GM21528 (cell line): ENCODE results near the gene PLSCR5.

Source experiments
- ATAC-seq: cut with Tn5 transposase; IDR thresholded peaks from one replicate; pipeline ENCODE4 v1.9.1; 2021; ENCODE audit warnings: mild to moderate bottlenecking, moderate library complexity; ENCODE audit not compliant: unreplicated experiment, low FRiP score

Gene PLSCR5

GRCh38 chr3:146546366-146546965 is 58.7 kb downstream of the PLSCR5 start:
- no peak for ATAC-seq

GRCh38 chr3:146544929-146545528 is 60.1 kb downstream of the PLSCR5 start:
- ATAC-seq: no peak

GRCh38 chr3:146544002-146544928 is 60.9 kb downstream of the PLSCR5 start, which contains the start of gene PLSCR1:
PLSCR1 (minus strand) TSS chr3:146544607; CDS start chr3:146536552, 8,055 bp downstream.
- ATAC-seq: peak; percentile 92

GRCh38 chr3:146543461-146544001 is 61.6 kb downstream of the PLSCR5 start:
- ATAC-seq: peak; percentile 16

- ATAC-seq: no peak
These were observed 62.2 kb downstream of the PLSCR5 start for GRCh38 chr3:146542978-146543377.

GRCh38 chr3:146542179-146542578 is 63.0 kb downstream of the PLSCR5 start:
- no peak for ATAC-seq

- no peak for ATAC-seq
These were observed 64.2 kb downstream of the PLSCR5 start for GRCh38 chr3:146540978-146541377.

- ATAC-seq: no peak
These were observed 64.9 kb downstream of the PLSCR5 start for GRCh38 chr3:146540236-146540635.

- ATAC-seq: no peak
These were observed 65.8 kb downstream of the PLSCR5 start for GRCh38 chr3:146539315-146539714.

GRCh38 chr3:146537603-146538002 is 67.5 kb downstream of the PLSCR5 start:
- no peak for ATAC-seq

GRCh38 chr3:146536681-146537080 is 68.5 kb downstream of the PLSCR5 start:
- no peak for ATAC-seq
